ENCODE measurements around the gene TCP10L. TPM values are rescaled to one million over a fixed set of nuclear protein-coding genes. Genes with fewer than 3 reads are reported as not detected.
"Not testable (repeated sequence)": the region's sequence is repeated elsewhere in the genome, so short reads cannot be mapped to it uniquely, and the experiment has no call there.

The TCP10L gene
- total RNA-seq, 1 experiment from 2014 or later: 1.2 TPM

DNA sequence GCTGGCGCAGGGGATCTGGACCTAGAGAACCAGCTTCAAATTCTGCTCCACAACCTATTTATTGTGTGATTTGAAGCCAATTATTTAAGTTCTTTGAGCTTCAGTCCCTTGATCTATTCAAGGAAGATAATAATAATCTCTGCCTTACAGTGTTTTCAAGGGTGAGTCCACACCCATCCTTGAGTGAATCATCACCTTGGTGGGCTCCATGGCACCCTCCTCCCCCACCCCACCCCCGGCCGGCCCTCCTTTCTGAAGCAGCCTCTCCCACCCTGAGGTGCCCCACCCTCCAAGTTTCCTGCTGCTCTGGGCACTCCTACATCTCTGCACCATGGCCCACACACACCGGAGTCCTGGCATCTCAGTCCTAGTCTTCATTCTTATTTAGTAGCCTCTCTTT lies 38.3 kb downstream of the TCP10L start:
- no peak for ATAC-seq
- ChIA-PET POLR2A (no interaction called here), CTCF (interaction anchor here (1.2 kb wide), 1 partner anchor 144 kb away, joined by 5 read pairs; no protein-coding TSS in a partner anchor)
- Mint-ChIP-seq H3K9me3 (no peaks in the 10 kb centered on the region), H3K4me3 (no peak overlapping the region), H3K27me3 (ENCODE audit: low read depth) (no peaks in the 10 kb centered on the region; the same call in 1 of the 2 replicates), H3K27ac (no peak overlapping the region), H3K4me1 (peaks cover 9% of the 10 kb centered on the region), H3K36me3 (no peaks in the 10 kb centered on the region)
- no peak for DNase-seq (ENCODE audit: low spot score)
- TF ChIP-seq ZNF281 (CRISPR knock-in tag; IDR thresholded peaks at IDR 0.05): no peak
- TF ChIP-seq ZNF263 (CRISPR knock-in tag; IDR thresholded peaks at IDR 0.05; ENCODE audit: low read depth): no peak
- TF ChIP-seq, protein P1, sequence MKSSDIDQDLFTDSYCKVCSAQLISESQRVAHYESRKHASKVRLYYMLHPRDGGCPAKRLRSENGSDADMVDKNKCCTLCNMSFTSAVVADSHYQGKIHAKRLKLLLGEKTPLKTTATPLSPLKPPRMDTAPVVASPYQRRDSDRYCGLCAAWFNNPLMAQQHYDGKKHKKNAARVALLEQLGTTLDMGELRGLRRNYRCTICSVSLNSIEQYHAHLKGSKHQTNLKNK (CRISPR knock-in tag; IDR thresholded peaks at IDR 0.05): no peak
- no peak for TF ChIP-seq TEAD4 (CRISPR knock-in tag; IDR thresholded peaks at IDR 0.05)

DNA sequence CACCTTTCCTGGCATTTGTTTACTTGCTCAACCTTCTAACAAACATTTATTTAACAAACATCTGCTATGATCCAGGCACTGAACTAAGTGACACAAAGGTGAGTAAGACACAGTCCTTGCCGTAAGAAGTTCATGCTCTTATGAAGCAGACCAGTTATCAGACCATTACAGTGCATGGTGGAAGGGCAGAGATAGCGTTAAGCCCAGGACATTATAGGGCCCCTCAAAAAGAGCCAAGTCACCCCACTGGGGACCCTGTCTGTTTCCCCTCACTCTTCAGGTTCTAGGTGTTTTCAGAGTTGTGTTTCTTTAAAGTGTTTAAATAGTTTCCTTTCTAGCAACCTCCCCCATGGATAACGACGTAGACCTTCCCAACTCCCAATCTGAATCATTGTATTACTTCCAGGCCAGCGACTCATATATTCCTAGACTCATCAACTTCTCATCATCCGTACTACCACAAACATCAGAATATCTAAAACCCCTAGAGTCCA lies 39.3 kb downstream of the TCP10L start:
- CTCF ChIA-PET: no interaction called here
- ATAC-seq (no peak), DNase-seq (ENCODE audit: low spot score) (no peak)
- no peaks in the 10 kb centered on the region for H3K9me3 Mint-ChIP-seq
- TF ChIP-seq ZNF121 (CRISPR knock-in tag; IDR thresholded peaks at IDR 0.05) (no peak), PRRX2 (CRISPR knock-in tag; IDR thresholded peaks at IDR 0.05) (no peak)
- no peaks in the 10 kb centered on the region for H3K27me3 Mint-ChIP-seq (ENCODE audit: low read depth)
- POLR2A ChIA-PET: no interaction called here
- H3K36me3 Mint-ChIP-seq: no peaks in the 10 kb centered on the region
- peaks cover 2% of the 10 kb centered on the region for H3K4me1 Mint-ChIP-seq
- H3K27ac Mint-ChIP-seq: no peak overlapping the region
- H3K4me3 Mint-ChIP-seq: no peak overlapping the region

GRCh38 chr21:32544697-32545096 lies 40.6 kb downstream of the TCP10L start:
- Mint-ChIP-seq H3K27ac (no peak overlapping the region), H3K27me3 (ENCODE audit: low read depth) (no peaks in the 10 kb centered on the region), H3K4me3 (no peak overlapping the region), H3K4me1 (no peaks in the 10 kb centered on the region), H3K9me3 (no peaks in the 10 kb centered on the region), H3K36me3 (no peaks in the 10 kb centered on the region)
- ATAC-seq: no peak
- DNase-seq (ENCODE audit: low spot score): no peak
- TF ChIP-seq, protein P2, sequence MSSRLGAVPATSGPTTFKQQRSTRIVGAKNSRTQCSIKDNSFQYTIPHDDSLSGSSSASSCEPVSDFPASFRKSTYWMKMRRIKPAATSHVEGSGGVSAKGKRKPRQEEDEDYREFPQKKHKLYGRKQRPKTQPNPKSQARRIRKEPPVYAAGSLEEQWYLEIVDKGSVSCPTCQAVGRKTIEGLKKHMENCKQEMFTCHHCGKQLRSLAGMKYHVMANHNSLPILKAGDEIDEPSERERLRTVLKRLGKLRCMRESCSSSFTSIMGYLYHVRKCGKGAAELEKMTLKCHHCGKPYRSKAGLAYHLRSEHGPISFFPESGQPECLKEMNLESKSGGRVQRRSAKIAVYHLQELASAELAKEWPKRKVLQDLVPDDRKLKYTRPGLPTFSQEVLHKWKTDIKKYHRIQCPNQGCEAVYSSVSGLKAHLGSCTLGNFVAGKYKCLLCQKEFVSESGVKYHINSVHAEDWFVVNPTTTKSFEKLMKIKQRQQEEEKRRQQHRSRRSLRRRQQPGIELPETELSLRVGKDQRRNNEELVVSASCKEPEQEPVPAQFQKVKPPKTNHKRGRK (CRISPR knock-in tag; IDR thresholded peaks at IDR 0.05; ENCODE audit: borderline replicate concordance): no peak
- POLR2A ChIA-PET: no interaction called here
- CTCF ChIA-PET: no interaction called here

DNA sequence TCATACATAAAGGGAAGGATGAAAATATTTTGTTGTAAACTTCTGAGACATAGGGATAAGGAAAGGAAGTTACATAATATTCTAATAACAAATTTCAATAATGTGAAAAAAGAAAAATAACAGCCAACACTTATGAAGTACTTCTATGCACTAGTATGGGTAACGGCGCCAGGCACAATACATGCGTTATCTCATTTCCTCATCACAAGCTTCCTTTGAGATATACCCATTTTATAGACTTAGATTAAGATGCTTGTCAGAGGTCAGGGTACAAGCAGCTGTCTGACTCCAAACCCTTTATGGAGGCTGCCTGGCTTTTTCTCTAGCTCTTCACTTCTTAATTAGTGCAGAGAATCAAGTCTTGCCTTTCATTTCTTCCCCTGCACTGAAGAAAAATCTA lies 41.3 kb downstream of the TCP10L start:
- ChIA-PET CTCF (no interaction called here), POLR2A (no interaction called here)
- Mint-ChIP-seq H3K36me3 (no peaks in the 10 kb centered on the region), H3K4me1 (peaks cover 4% of the 10 kb centered on the region), H3K4me3 (no peak overlapping the region), H3K27me3 (ENCODE audit: low read depth) (no peaks in the 10 kb centered on the region), H3K9me3 (no peaks in the 10 kb centered on the region), H3K27ac (no peak overlapping the region)
- ATAC-seq: no peak
- DNase-seq (ENCODE audit: low spot score): no peak
- no peak for TF ChIP-seq MYBL2 (CRISPR knock-in tag; IDR thresholded peaks at IDR 0.05)
- TF ChIP-seq, protein P3, sequence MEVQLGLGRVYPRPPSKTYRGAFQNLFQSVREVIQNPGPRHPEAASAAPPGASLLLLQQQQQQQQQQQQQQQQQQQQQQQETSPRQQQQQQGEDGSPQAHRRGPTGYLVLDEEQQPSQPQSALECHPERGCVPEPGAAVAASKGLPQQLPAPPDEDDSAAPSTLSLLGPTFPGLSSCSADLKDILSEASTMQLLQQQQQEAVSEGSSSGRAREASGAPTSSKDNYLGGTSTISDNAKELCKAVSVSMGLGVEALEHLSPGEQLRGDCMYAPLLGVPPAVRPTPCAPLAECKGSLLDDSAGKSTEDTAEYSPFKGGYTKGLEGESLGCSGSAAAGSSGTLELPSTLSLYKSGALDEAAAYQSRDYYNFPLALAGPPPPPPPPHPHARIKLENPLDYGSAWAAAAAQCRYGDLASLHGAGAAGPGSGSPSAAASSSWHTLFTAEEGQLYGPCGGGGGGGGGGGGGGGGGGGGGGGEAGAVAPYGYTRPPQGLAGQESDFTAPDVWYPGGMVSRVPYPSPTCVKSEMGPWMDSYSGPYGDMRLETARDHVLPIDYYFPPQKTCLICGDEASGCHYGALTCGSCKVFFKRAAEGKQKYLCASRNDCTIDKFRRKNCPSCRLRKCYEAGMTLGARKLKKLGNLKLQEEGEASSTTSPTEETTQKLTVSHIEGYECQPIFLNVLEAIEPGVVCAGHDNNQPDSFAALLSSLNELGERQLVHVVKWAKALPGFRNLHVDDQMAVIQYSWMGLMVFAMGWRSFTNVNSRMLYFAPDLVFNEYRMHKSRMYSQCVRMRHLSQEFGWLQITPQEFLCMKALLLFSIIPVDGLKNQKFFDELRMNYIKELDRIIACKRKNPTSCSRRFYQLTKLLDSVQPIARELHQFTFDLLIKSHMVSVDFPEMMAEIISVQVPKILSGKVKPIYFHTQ (CRISPR knock-in tag; IDR thresholded peaks at IDR 0.05): no peak
- TF ChIP-seq JUN (CRISPR knock-in tag; IDR thresholded peaks at IDR 0.05): no peak
- TF ChIP-seq, protein P4, sequence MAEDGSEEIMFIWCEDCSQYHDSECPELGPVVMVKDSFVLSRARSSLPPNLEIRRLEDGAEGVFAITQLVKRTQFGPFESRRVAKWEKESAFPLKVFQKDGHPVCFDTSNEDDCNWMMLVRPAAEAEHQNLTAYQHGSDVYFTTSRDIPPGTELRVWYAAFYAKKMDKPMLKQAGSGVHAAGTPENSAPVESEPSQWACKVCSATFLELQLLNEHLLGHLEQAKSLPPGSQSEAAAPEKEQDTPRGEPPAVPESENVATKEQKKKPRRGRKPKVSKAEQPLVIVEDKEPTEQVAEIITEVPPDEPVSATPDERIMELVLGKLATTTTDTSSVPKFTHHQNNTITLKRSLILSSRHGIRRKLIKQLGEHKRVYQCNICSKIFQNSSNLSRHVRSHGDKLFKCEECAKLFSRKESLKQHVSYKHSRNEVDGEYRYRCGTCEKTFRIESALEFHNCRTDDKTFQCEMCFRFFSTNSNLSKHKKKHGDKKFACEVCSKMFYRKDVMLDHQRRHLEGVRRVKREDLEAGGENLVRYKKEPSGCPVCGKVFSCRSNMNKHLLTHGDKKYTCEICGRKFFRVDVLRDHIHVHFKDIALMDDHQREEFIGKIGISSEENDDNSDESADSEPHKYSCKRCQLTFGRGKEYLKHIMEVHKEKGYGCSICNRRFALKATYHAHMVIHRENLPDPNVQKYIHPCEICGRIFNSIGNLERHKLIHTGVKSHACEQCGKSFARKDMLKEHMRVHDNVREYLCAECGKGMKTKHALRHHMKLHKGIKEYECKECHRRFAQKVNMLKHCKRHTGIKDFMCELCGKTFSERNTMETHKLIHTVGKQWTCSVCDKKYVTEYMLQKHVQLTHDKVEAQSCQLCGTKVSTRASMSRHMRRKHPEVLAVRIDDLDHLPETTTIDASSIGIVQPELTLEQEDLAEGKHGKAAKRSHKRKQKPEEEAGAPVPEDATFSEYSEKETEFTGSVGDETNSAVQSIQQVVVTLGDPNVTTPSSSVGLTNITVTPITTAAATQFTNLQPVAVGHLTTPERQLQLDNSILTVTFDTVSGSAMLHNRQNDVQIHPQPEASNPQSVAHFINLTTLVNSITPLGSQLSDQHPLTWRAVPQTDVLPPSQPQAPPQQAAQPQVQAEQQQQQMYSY (CRISPR knock-in tag; IDR thresholded peaks at IDR 0.05): no peak

GRCh38 chr21:32543056-32543455 lies 42.3 kb downstream of the TCP10L start:
- H3K36me3 Mint-ChIP-seq; H3K27ac Mint-ChIP-seq; ATAC-seq; CTCF ChIA-PET; DNase-seq (ENCODE audit: low spot score); H3K4me3 Mint-ChIP-seq; H3K27me3 Mint-ChIP-seq (ENCODE audit: low read depth); H3K9me3 Mint-ChIP-seq; POLR2A ChIA-PET: not testable (repeated sequence)
- H3K4me1 Mint-ChIP-seq: peaks cover 11% of the 10 kb centered on the region

All from WTC11 (cell line).